GM12878 (cell line): ENCODE measurements around the gene SLF2. TPM values are rescaled to one million over a fixed set of nuclear protein-coding genes. Genes with fewer than 3 reads are reported as not detected.
A peak's percentile ranks its signal among the peaks of the same experiment; 100 is the strongest.

ENCODE experiments used
- ATAC-seq: fragments of 200-7000 bp; cut with Tn5 transposase; 3 replicates; pipeline ENCODE4 v1.9.1; 2020; ENCODE audit warnings: mild to moderate bottlenecking, moderate library complexity
- BruUV-seq: library from RNA; stranded (reverse); fragments of 400-500 nt; replicated peaks from 2 replicates; lab custom pipeline; 2021; lab: Mats Ljungman, UMichigan
- CTCF ChIA-PET: fragments of 300-600 bp; sonication (Branson Sonifier 250); formaldehyde crosslinking; extraction: SDS; loops from one replicate; lab custom pipeline; 2021; ENCODE audit warnings: inconsistent platforms; lab: Yijun Ruan, JAX
- POLR2A ChIA-PET: fragments of 350-600 bp; formaldehyde crosslinking; extraction: SDS; loops from one replicate; lab custom pipeline; 2021; ENCODE audit warnings: inconsistent platforms; lab: Charles Lee
- RAD21 ChIA-PET: fragments of 300-600 bp; sonication (Branson Sonifier 250); formaldehyde crosslinking; loops from one replicate; lab custom pipeline; 2023; ENCODE audit warnings: antibody characterized with exemption; ENCODE audit not compliant: unreplicated experiment; lab: Charles Lee
- SMC1A ChIA-PET: fragments of 300-600 bp; sonication (Branson Sonifier 250); formaldehyde crosslinking; loops from one replicate; lab custom pipeline; 2023; ENCODE audit not compliant: unreplicated experiment, uncharacterized antibody; lab: Charles Lee
- DNase-seq: peaks from one replicate; pipeline ENCODE4 v3.0.0-alpha.2; 2011; ENCODE audit warnings: low read depth, low spot score
- FAIRE-seq: peaks from 3 replicates; lab custom pipeline; 2011; peaks lifted over from hg19 to GRCh38; lab: Jason Lieb, UNC
- H2AFZ ChIP-seq: 2 replicates; pipeline ENCODE4 v1.6.0; 2011; ENCODE audit warnings: low read depth, low read length, control low read depth; ENCODE audit not compliant: control insufficient read depth
- H3K27ac ChIP-seq: 2 replicates; pipeline ENCODE4 v1.5.1; 2011; ENCODE audit warnings: control low read depth; ENCODE audit not compliant: control insufficient read depth, insufficient read depth
- H3K27me3 ChIP-seq, 2 experiments: replicated peaks in 1 of 2; 2 replicates each; pipeline versions ENCODE4 v1.6.0 to v1.6.1; 2011; ENCODE audit warnings: low read length in 1 of 2; ENCODE audit not compliant: control insufficient read depth in 2 of 2, insufficient read depth in 2 of 2
- H3K36me3 ChIP-seq, 2 experiments: 2 replicates each; pipeline ENCODE4 v1.5.1; 2011; ENCODE audit warnings: low read length in 1 of 2; ENCODE audit not compliant: control insufficient read depth in 2 of 2, insufficient read depth in 2 of 2
- H3K4me1 ChIP-seq: 2 replicates; pipeline ENCODE4 v1.6.1; 2011; ENCODE audit warnings: mild to moderate bottlenecking, low read length, moderate library complexity, mixed read lengths; ENCODE audit not compliant: control insufficient read depth, insufficient read depth
- H3K4me2 ChIP-seq: 2 replicates; pipeline ENCODE4 v1.6.0; 2011; ENCODE audit warnings: control low read depth; ENCODE audit not compliant: control insufficient read depth, insufficient read depth
- H3K4me3 ChIP-seq: fragments of 200-600 bp; sonication (generic); 2 replicates; pipeline ENCODE4 v1.5.1; 2016
- H3K79me2 ChIP-seq: 2 replicates; pipeline ENCODE4 v1.6.0; 2011; ENCODE audit warnings: low read length; ENCODE audit not compliant: control insufficient read depth, insufficient read depth
- H3K9ac ChIP-seq: 2 replicates; pipeline ENCODE4 v1.8.0; 2011; ENCODE audit warnings: low read length, control low read depth, mixed read lengths; ENCODE audit not compliant: control insufficient read depth, insufficient read depth
- H3K9me3 ChIP-seq: replicated peaks from 3 replicates; pipeline ENCODE4 v1.5.1; 2011; ENCODE audit warnings: mild to moderate bottlenecking, low read length; ENCODE audit not compliant: control insufficient read depth, insufficient read depth
- H4K20me1 ChIP-seq: 2 replicates; pipeline ENCODE4 v1.6.0; 2011; ENCODE audit not compliant: control insufficient read depth, insufficient read depth
- CEBPB ChIP-seq, 2 experiments: fragments of 150-350 bp in 1 of 2; IDR thresholded peaks; 2 replicates each; pipeline ENCODE4 v1.6.1; 2012 to 2014; ENCODE audit warnings: low read depth in 2 of 2, low read length in 2 of 2, borderline replicate concordance in 1 of 2, inconsistent platforms in 1 of 2
- EGR1 ChIP-seq, 2 experiments: IDR thresholded peaks; 1 replicate in 1 of 2; 2 replicates in 1 of 2; pipeline ENCODE4 v1.6.1; 2011 to 2012; ENCODE audit warnings: low read depth in 2 of 2, low read length in 2 of 2, borderline replicate concordance in 1 of 2, mild to moderate bottlenecking in 1 of 2, moderate library complexity in 1 of 2
- EZH2 ChIP-seq: IDR thresholded peaks from 2 replicates; pipeline ENCODE4 v1.6.1; 2012; ENCODE audit warnings: low read depth, mild to moderate bottlenecking, control low read depth, inconsistent platforms, low read length, borderline replicate concordance; ENCODE audit not compliant: control insufficient read depth
- HDGF ChIP-seq: fragments of 450-650 bp; IDR thresholded peaks from 2 replicates; pipeline ENCODE4 v1.6.1; 2016; ENCODE audit warnings: antibody characterized with exemption
- KLF5 ChIP-seq: fragments of 450-650 bp; IDR thresholded peaks from 2 replicates; pipeline ENCODE4 v1.6.1; 2014; ENCODE audit warnings: mild to moderate bottlenecking; ENCODE audit not compliant: partially characterized antibody
- NR2C1 ChIP-seq: fragments of 450-650 bp; IDR thresholded peaks from 2 replicates; pipeline ENCODE4 v1.6.1; 2017; ENCODE audit warnings: antibody characterized with exemption, mild to moderate bottlenecking, moderate library complexity
- RELA ChIP-seq: fragments of 450-650 bp; IDR thresholded peaks from 2 replicates; pipeline ENCODE4 v1.8.0; 2014; ENCODE audit warnings: borderline replicate concordance; ENCODE audit not compliant: partially characterized antibody
- RFX5 ChIP-seq: IDR thresholded peaks from 2 replicates; pipeline ENCODE4 v1.6.1; 2011; ENCODE audit warnings: low read depth, low read length, improper control_type of control experiment
- SMC3 ChIP-seq: IDR thresholded peaks from 2 replicates; pipeline ENCODE4 v1.6.1; 2011; ENCODE audit warnings: low read length, improper control_type of control experiment, borderline replicate concordance
- USF1 ChIP-seq: IDR thresholded peaks from 2 replicates; pipeline ENCODE4 v1.6.1; 2011; ENCODE audit warnings: borderline replicate concordance, low read depth, mild to moderate bottlenecking, moderate library complexity, mixed read lengths, low read length; ENCODE audit not compliant: insufficient read depth; ENCODE audit errors: extremely low read length
- ZBTB11 ChIP-seq: fragments of 450-650 bp; formaldehyde crosslinking; IDR thresholded peaks from 2 replicates; pipeline ENCODE4 v1.5.0; 2022; ENCODE audit warnings: mild to moderate bottlenecking, missing genetic modification characterization
- ZNF217 ChIP-seq: fragments of 450-650 bp; IDR thresholded peaks from 2 replicates; pipeline ENCODE4 v1.6.1; 2017; ENCODE audit warnings: antibody characterized with exemption, mild to moderate bottlenecking
- WGBS: methylation state at CpG from one replicate; pipeline ENCODE4 v1.1.6; 2016; ENCODE audit warnings: low lambda C conversion rate; ENCODE audit not compliant: insufficient replicate concordance, insufficient coverage; ENCODE audit errors: missing lambda C conversion rate; 5-methylcytosine and 5-hydroxymethylcytosine counted together
- in situ Hi-C: fragments of 300-500 bp; cut with MboI; formaldehyde crosslinking; loops from 9 replicates; pipeline ENCODE4 v1.14.3; 2018; ENCODE audit warnings: mixed read lengths
- intact Hi-C: fragments of 100-400 bp; cut with micrococcal nuclease; formaldehyde crosslinking; loops from one replicate; pipeline ENCODE4 v1.14.2; 2022; ENCODE audit not compliant: unreplicated experiment
- polyA plus RNA-seq, 11 experiments: library from polyadenylated mRNA; depleted of rRNA in 4 of 11; unstranded in 6 of 11; stranded (reverse) in 5 of 11; fragments of >200 nt; fragmentation: Nextera tagmentation in 4 of 11; fragmentation: Illumina TruSeq in 1 of 11; extraction: Ambion mirVana in 4 of 11; extraction: Trizol in 1 of 11; gene quantifications; 1 replicate in 1 of 11; 2 replicates in 10 of 11; pipeline versions ENCODE4 v1.2.1 to v1.2.3, GENCODE V29; 2011 to 2016; ENCODE audit warnings: inconsistent platforms in 2 of 11, missing spikeins in 2 of 11, low read depth in 1 of 11
- total RNA-seq, 4 experiments: library from RNA; depleted of rRNA in 3 of 4; stranded (reverse); fragments of >200 nt in 3 of 4; fragmentation: Illumina TruSeq in 1 of 4; extraction: Trizol in 1 of 4; gene quantifications; 2 replicates each; pipeline versions ENCODE4 v1.2.1 to v1.2.3, GENCODE V29; 2013 to 2021
- TF ChIP-seq, protein P1 (sequence below): IDR thresholded peaks from 2 replicates; pipeline ENCODE4 v1.6.1; 2011; ENCODE audit warnings: mild to moderate bottlenecking, low read depth, low read length, moderate library complexity; ENCODE audit not compliant: insufficient replicate concordance
- TF ChIP-seq, protein P2 (sequence below): IDR thresholded peaks from 2 replicates; pipeline ENCODE4 v1.6.1; 2011; ENCODE audit warnings: borderline replicate concordance, low read depth, mild to moderate bottlenecking, moderate library complexity, low read length; ENCODE audit not compliant: insufficient read depth, poor library complexity, severe bottlenecking

SLF2 gene
- total and polyA plus RNA-seq, 10 of the 15 experiments (the other 5 are each of a cell fraction or from before 2014, with no cell fraction given): 3.0 to 25.2 (median 17.9) TPM

DNA sequence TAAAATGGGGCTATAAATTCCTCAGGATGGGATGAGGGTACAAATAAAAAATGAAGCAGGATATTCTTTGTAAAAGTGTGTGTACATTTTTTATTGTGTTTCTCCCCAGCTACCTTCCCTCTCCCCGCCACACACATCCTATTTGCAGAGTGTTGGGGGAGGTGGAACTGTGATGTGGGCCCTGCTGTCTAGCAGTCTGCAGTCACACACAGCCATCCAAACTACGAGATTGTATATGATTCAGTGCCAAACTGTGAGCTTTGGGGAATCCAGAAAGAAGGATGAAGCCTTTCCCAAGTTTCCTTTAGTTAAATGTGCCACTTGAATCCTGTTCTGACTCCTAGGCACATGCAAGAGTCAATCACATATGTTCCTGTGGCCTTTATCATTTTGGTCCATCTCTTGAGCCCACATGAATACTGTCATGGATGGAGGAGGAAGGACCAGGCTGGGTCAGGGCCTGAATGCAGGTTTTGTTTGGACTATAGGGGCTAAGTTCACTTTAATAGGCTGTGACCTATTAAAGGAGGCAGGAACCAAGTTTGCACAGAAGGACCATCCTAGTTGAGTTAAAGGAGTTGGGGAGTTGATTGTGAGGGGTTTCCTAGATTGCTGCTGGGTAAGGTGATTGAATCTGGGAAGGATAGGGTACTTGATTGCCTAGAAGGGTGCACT is 55.4 kb downstream of the SLF2 start (continued):
- TF ChIP-seq USF1 (no peak), RELA (no peak), KLF5 (no peak), RFX5 (no peak)

- Histone ChIP-seq H3K9me3 (no peaks in the 10 kb centered on the region), H3K4me1 (peaks cover 3% of the 10 kb centered on the region; the same call in 1 of the 2 replicates), H3K79me2 (no peaks in the 10 kb centered on the region), H3K36me3 (peaks cover 2 to 4% of the 10 kb centered on the region in 2 experiments; a peak in 3 of 4 replicates), H4K20me1 (no peaks in the 10 kb centered on the region), H3K4me2 (peak overlapping the region; percentile 87), H3K27ac (no peak overlapping the region), H3K9ac (no peak overlapping the region), H3K4me3 (peak overlapping the region; percentile 50; the same call in 1 of the 2 replicates), H2AFZ (peak overlapping the region; percentile 62), H3K27me3 (no peaks in the 10 kb centered on the region)
- WGBS: 39% methylated on average over 9 of the region's 9 CpGs
- FAIRE-seq: no peak
- DNase-seq: no peak
- peak; percentile 22 for ATAC-seq
- ChIA-PET POLR2A (interaction anchor here (2.3 kb wide), 1 partner anchor 17 kb away, joined by 6 read pairs; no protein-coding TSS in a partner anchor), RAD21 (interaction anchor here (0.9 kb wide), 1 partner anchor 46 kb away, joined by 3 read pairs; no protein-coding TSS in a partner anchor), CTCF (interaction anchor here (0.6 to 4.6 kb wide), 5 partner anchors 10 to 173 kb away, joined by 3 to 29 read pairs (median 5); no protein-coding TSS in a partner anchor), SMC1A (interaction anchor here (1.4 kb wide), 1 partner anchor 12 kb away, joined by 4 read pairs; no protein-coding TSS in a partner anchor)
- in situ Hi-C loops: no loop called here
- intact Hi-C loops: loop anchor here (1.0 kb wide), 1 partner anchor 45 kb away; no protein-coding TSS in a partner anchor
- no TSS peak for BruUV-seq
- TF ChIP-seq, protein P1, sequence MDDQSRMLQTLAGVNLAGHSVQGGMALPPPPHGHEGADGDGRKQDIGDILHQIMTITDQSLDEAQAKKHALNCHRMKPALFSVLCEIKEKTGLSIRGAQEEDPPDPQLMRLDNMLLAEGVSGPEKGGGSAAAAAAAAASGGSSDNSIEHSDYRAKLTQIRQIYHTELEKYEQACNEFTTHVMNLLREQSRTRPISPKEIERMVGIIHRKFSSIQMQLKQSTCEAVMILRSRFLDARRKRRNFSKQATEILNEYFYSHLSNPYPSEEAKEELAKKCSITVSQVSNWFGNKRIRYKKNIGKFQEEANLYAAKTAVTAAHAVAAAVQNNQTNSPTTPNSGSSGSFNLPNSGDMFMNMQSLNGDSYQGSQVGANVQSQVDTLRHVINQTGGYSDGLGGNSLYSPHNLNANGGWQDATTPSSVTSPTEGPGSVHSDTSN: no peak
- no peak for TF ChIP-seq HDGF
- no peak for TF ChIP-seq ZBTB11 (CRISPR knock-in tag)
- TF ChIP-seq, protein P2, sequence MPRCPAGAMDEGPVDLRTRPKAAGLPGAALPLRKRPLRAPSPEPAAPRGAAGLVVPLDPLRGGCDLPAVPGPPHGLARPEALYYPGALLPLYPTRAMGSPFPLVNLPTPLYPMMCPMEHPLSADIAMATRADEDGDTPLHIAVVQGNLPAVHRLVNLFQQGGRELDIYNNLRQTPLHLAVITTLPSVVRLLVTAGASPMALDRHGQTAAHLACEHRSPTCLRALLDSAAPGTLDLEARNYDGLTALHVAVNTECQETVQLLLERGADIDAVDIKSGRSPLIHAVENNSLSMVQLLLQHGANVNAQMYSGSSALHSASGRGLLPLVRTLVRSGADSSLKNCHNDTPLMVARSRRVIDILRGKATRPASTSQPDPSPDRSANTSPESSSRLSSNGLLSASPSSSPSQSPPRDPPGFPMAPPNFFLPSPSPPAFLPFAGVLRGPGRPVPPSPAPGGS: no peak
- no peak for TF ChIP-seq CEBPB (IDR thresholded peaks at IDR 0.05; ENCODE audit: borderline replicate concordance in 1 of 2, low read depth in 2 of 2, low read length in 2 of 2)
- TF ChIP-seq ZNF217: no peak
- TF ChIP-seq EZH2: no peak
- TF ChIP-seq EGR1 (IDR thresholded peaks at IDR 0.05; ENCODE audit: borderline replicate concordance in 1 of 2, low read depth in 2 of 2, low read length in 2 of 2): no peak
- TF ChIP-seq SMC3: no peak
- no peak for TF ChIP-seq NR2C1
These were observed 56.1 kb downstream of the SLF2 start for GRCh38 chr10:100968863-100969186.
